8988T (cell line): ENCODE measurements around the gene TDRD6.
A peak's percentile ranks its signal among the peaks of the same experiment; 100 is the strongest.
"Not testable (repeated sequence)": the region's sequence is repeated elsewhere in the genome, so short reads cannot be mapped to it uniquely, and the experiment has no call there.

Source experiments
- DNase-seq: peaks from one replicate; pipeline ENCODE4 v3.0.0; 2011

The TDRD6 gene

GRCh38 chr6:46687619-46688097, at the start of gene TDRD6:
TSS of gene TDRD6 (plus strand) at chr6:46687885. CDS start at chr6:46688129, 244 bp downstream.
- no peak for DNase-seq

GRCh38 chr6:46637933-46638332, 49.8 kb upstream of the TDRD6 start:
- DNase-seq: no peak

- no peak for DNase-seq
Measured at GRCh38 chr6:46638650-46639049, 49.0 kb upstream of the TDRD6 start.

GRCh38 chr6:46642928-46643751, 44.5 kb upstream of the TDRD6 start:
- no peak for DNase-seq

GRCh38 chr6:46645265-46645664, 42.4 kb upstream of the TDRD6 start:
- DNase-seq: no peak

GRCh38 chr6:46648108-46648507, 39.6 kb upstream of the TDRD6 start:
- not testable (repeated sequence) for DNase-seq

GRCh38 chr6:46648869-46649492, 38.7 kb upstream of the TDRD6 start:
- no peak for DNase-seq

GRCh38 chr6:46651006-46651405, 36.7 kb upstream of the TDRD6 start:
- no peak for DNase-seq

GRCh38 chr6:46651816-46652215, 35.9 kb upstream of the TDRD6 start:
- DNase-seq: no peak

- no peak for DNase-seq
Measured at GRCh38 chr6:46652232-46652602, 35.5 kb upstream of the TDRD6 start.

GRCh38 chr6:46652603-46653438, 34.9 kb upstream of the TDRD6 start, which contains the start of the genes CYP39A1 and SLC25A27:
TSS of gene CYP39A1 (minus strand) at chr6:46652818. CDS start at chr6:46652582, 236 bp downstream.
TSS of gene SLC25A27 (plus strand) at chr6:46652975. CDS start at chr6:46653193, 218 bp downstream.
- DNase-seq: peak; percentile 69

GRCh38 chr6:46653439-46654195, 34.1 kb upstream of the TDRD6 start:
- no peak for DNase-seq

GRCh38 chr6:46655803-46656202, 31.9 kb upstream of the TDRD6 start:
- peak; percentile 30 for DNase-seq

GRCh38 chr6:46657642-46658041, 30.0 kb upstream of the TDRD6 start:
- DNase-seq: no peak

GRCh38 chr6:46661483-46661882, 26.2 kb upstream of the TDRD6 start:
- no peak for DNase-seq

GRCh38 chr6:46667377-46667776, 20.3 kb upstream of the TDRD6 start:
- no peak for DNase-seq

- no peak for DNase-seq
Measured at GRCh38 chr6:46674410-46674809, 13.3 kb upstream of the TDRD6 start.

GRCh38 chr6:46676604-46677313, 10.9 kb upstream of the TDRD6 start:
- DNase-seq: no peak

GRCh38 chr6:46677314-46677654, 10.4 kb upstream of the TDRD6 start:
- DNase-seq: no peak

- no peak for DNase-seq
Measured at GRCh38 chr6:46684771-46685170, 2.9 kb upstream of the TDRD6 start.

GRCh38 chr6:46688117-46688965, 656 bp downstream of the TDRD6 start:
- no peak for DNase-seq
